Ishikawa (cell line): ENCODE measurements around the gene SHISA5.

Experiments used
- CEBPB ChIP-seq: IDR thresholded peaks from 2 replicates; pipeline ENCODE4 v1.6.1; 2012
- CREB1 ChIP-seq: IDR thresholded peaks from 2 replicates; pipeline ENCODE4 v1.6.1; 2012; ENCODE audit warnings: low read depth
- EGR1 ChIP-seq: IDR thresholded peaks from 2 replicates; pipeline ENCODE4 v1.6.1; 2012
- EP300 ChIP-seq: IDR thresholded peaks from 2 replicates; pipeline ENCODE4 v1.6.1; 2012; ENCODE audit warnings: borderline replicate concordance
- FOXM1 ChIP-seq: IDR thresholded peaks from 2 replicates; pipeline ENCODE4 v1.6.1; 2012; ENCODE audit warnings: low read depth, borderline replicate concordance
- MAX ChIP-seq: IDR thresholded peaks from 2 replicates; pipeline ENCODE4 v1.6.1; 2012
- NFIC ChIP-seq: IDR thresholded peaks from 2 replicates; pipeline ENCODE4 v1.6.1; 2012
- RAD21 ChIP-seq: IDR thresholded peaks from 2 replicates; pipeline ENCODE4 v1.6.1; 2012; ENCODE audit warnings: low read depth
- REST ChIP-seq: IDR thresholded peaks from 2 replicates; pipeline ENCODE4 v1.6.1; 2012; ENCODE audit warnings: low read depth, mild to moderate bottlenecking
- TAF1 ChIP-seq: IDR thresholded peaks from 2 replicates; pipeline ENCODE4 v1.6.1; 2012; ENCODE audit warnings: low read depth, mild to moderate bottlenecking
- TCF12 ChIP-seq: IDR thresholded peaks from 2 replicates; pipeline ENCODE4 v1.6.1; 2012; ENCODE audit warnings: low read depth
- TEAD4 ChIP-seq: IDR thresholded peaks from 2 replicates; pipeline ENCODE4 v1.6.1; 2012
- USF1 ChIP-seq: IDR thresholded peaks from 2 replicates; pipeline ENCODE4 v1.6.1; 2012
- YY1 ChIP-seq: IDR thresholded peaks from 2 replicates; pipeline ENCODE4 v1.6.1; 2012; ENCODE audit warnings: low read depth
- ZBTB7A ChIP-seq: IDR thresholded peaks from 2 replicates; pipeline ENCODE4 v1.6.1; 2012; ENCODE audit warnings: low read depth

The SHISA5 gene

GRCh38 chr3:48434591-48435222 lies 69.3 kb downstream of the SHISA5 start:
- TF ChIP-seq MAX (peak; percentile 74), NFIC (peak; percentile 55), ZBTB7A (no peak), USF1 (peak; percentile 92), TCF12 (no peak)

GRCh38 chr3:48433472-48434118 lies 70.4 kb downstream of the SHISA5 start:
- TF ChIP-seq USF1 (peak; percentile 32; the same call in 1 of the 2 replicates), FOXM1 (peak; percentile 65; the same call in 1 of the 2 replicates), RAD21 (peak; percentile 10; the same call in 1 of the 2 replicates), CREB1 (no peak), NFIC (peak; percentile 36), YY1 (no peak), REST (no peak), TAF1 (no peak), EGR1 (peak; percentile 61), EP300 (peak; percentile 59), CEBPB (no peak), TEAD4 (peak; percentile 96), MAX (peak; percentile 66), TCF12 (peak; percentile 77), ZBTB7A (no peak)

- TF ChIP-seq NFIC = no peak
- no peak for TF ChIP-seq YY1
- TF ChIP-seq TCF12 = no peak
- TF ChIP-seq CREB1 = no peak
- no peak for TF ChIP-seq TAF1
- no peak for TF ChIP-seq RAD21
- TF ChIP-seq TEAD4 = no peak
- TF ChIP-seq MAX = no peak
- no peak for TF ChIP-seq EGR1
- no peak for TF ChIP-seq EP300
- TF ChIP-seq USF1 = no peak
Observed at GRCh38 chr3:48432411-48433371, 71.3 kb downstream of the SHISA5 start.

- no peak for TF ChIP-seq FOXM1
- no peak for TF ChIP-seq EP300
- TF ChIP-seq USF1 = no peak
- TF ChIP-seq MAX = no peak
- TF ChIP-seq TCF12 = no peak
- no peak for TF ChIP-seq NFIC
- TF ChIP-seq ZBTB7A = no peak
- TF ChIP-seq EGR1 = no peak
- TF ChIP-seq YY1 = no peak
- no peak for TF ChIP-seq REST
- TF ChIP-seq CEBPB = no peak
- TF ChIP-seq TEAD4 = no peak
- no peak for TF ChIP-seq TAF1
- TF ChIP-seq RAD21 = no peak
Observed at GRCh38 chr3:48431224-48432029, 72.5 kb downstream of the SHISA5 start.
